Liver (tissue), 9 donors: ENCODE results near the gene GMDS. TPM values are rescaled to one million over a fixed set of nuclear protein-coding genes. Genes with fewer than 3 reads are reported as not detected.

Source experiments
- DNase-seq: peaks from one replicate; pipeline ENCODE4 v3.0.0-alpha.2; 2017; ENCODE audit warnings: low spot score
- H3K27ac ChIP-seq, 2 donors: one replicate each; pipeline ENCODE4 v1.7.0; 2013; ENCODE audit warnings: inconsistent platforms in 2 of 2, low read length in 2 of 2, control low read depth in 1 of 2, low read depth in 1 of 2, mild to moderate bottlenecking in 1 of 2
- H3K27me3 ChIP-seq, 4 donors: one replicate each; pipeline versions ENCODE4 v1.6.1 to v1.7.0; 2013; ENCODE audit warnings: low read length in 3 of 4, inconsistent platforms in 1 of 4, mild to moderate bottlenecking in 1 of 4, moderate library complexity in 1 of 4; ENCODE audit not compliant: control insufficient read depth in 4 of 4, insufficient read depth in 4 of 4
- H3K36me3 ChIP-seq, 4 donors: one replicate each; pipeline versions ENCODE4 v1.6.1 to v1.7.0; 2013; ENCODE audit warnings: low read length in 3 of 4, mild to moderate bottlenecking in 3 of 4, low read depth in 1 of 4, moderate library complexity in 1 of 4; ENCODE audit not compliant: control insufficient read depth in 4 of 4, insufficient read depth in 3 of 4
- H3K4me1 ChIP-seq, 4 donors: one replicate each; pipeline versions ENCODE4 v1.6.1 to v1.7.0; 2013; ENCODE audit warnings: low read length in 3 of 4, mild to moderate bottlenecking in 3 of 4, moderate library complexity in 1 of 4; ENCODE audit not compliant: control insufficient read depth in 4 of 4, insufficient read depth in 4 of 4
- H3K4me3 ChIP-seq, 3 donors: one replicate each; pipeline versions ENCODE4 v1.6.1 to v1.7.0; 2013; ENCODE audit warnings: low read length in 3 of 3, control low read depth in 1 of 3, low read depth in 1 of 3, mild to moderate bottlenecking in 1 of 3
- H3K9ac ChIP-seq, 2 donors: one replicate each; pipeline ENCODE4 v1.7.0; 2013; ENCODE audit warnings: low read length in 2 of 2, mild to moderate bottlenecking in 2 of 2, moderate library complexity in 2 of 2, control low read depth in 1 of 2, low read depth in 1 of 2
- H3K9me3 ChIP-seq, 4 donors: one replicate each; pipeline versions ENCODE4 v1.6.1 to v1.7.0; 2013; ENCODE audit warnings: low read length in 3 of 4; ENCODE audit not compliant: control insufficient read depth in 4 of 4
- CTCF ChIP-seq: fragments of 150-350 bp; IDR thresholded peaks from 2 replicates; pipeline ENCODE4 v1.5.1; 2017; ENCODE audit warnings: improper control_type of control experiment, low read depth, low read length; ENCODE audit not compliant: missing input control
- EGR1 ChIP-seq, 2 donors: IDR thresholded peaks; 2 replicates each; pipeline ENCODE4 v1.6.1; 2016 to 2018; ENCODE audit warnings: antibody characterized with exemption in 2 of 2, low read depth in 2 of 2
- FOXA1 ChIP-seq: IDR thresholded peaks from 2 replicates; pipeline ENCODE4 v1.6.1; 2016; ENCODE audit warnings: antibody characterized with exemption
- FOXA2 ChIP-seq: IDR thresholded peaks from 2 replicates; pipeline ENCODE4 v1.6.1; 2016; ENCODE audit warnings: antibody characterized with exemption
- GABPA ChIP-seq, 2 donors: IDR thresholded peaks in 1 of 2; conservative IDR thresholded peaks in 1 of 2; 2 replicates each; pipeline ENCODE4 v1.6.1; 2016; ENCODE audit warnings: antibody characterized with exemption in 2 of 2, mild to moderate bottlenecking in 1 of 2, moderate library complexity in 1 of 2
- HNF4A ChIP-seq, 2 donors: conservative IDR thresholded peaks; 2 replicates each; pipeline ENCODE4 v1.6.1; 2016; ENCODE audit warnings: antibody characterized with exemption in 2 of 2, mild to moderate bottlenecking in 2 of 2
- JUND ChIP-seq, 2 donors: IDR thresholded peaks; 2 replicates each; pipeline ENCODE4 v1.6.1; 2016; ENCODE audit warnings: antibody characterized with exemption in 2 of 2
- MAX ChIP-seq: IDR thresholded peaks from 2 replicates; pipeline ENCODE4 v1.6.1; 2016; ENCODE audit warnings: antibody characterized with exemption
- NR2F2 ChIP-seq: IDR thresholded peaks from 2 replicates; pipeline ENCODE4 v1.6.1; 2016; ENCODE audit warnings: antibody characterized with exemption
- RAD21 ChIP-seq, 2 donors: IDR thresholded peaks; 2 replicates each; pipeline ENCODE4 v1.6.1; 2016; ENCODE audit warnings: antibody characterized with exemption in 2 of 2, mild to moderate bottlenecking in 2 of 2
- REST ChIP-seq: IDR thresholded peaks from 2 replicates; pipeline ENCODE4 v1.6.1; 2016; ENCODE audit warnings: antibody characterized with exemption, mild to moderate bottlenecking
- RXRA ChIP-seq, 2 donors: IDR thresholded peaks; 2 replicates each; pipeline ENCODE4 v1.6.1; 2017 to 2018; ENCODE audit warnings: antibody characterized with exemption in 2 of 2, mild to moderate bottlenecking in 1 of 2
- SP1 ChIP-seq: IDR thresholded peaks from 2 replicates; pipeline ENCODE4 v1.6.1; 2018; ENCODE audit warnings: antibody characterized with exemption, mild to moderate bottlenecking
- TAF1 ChIP-seq: conservative IDR thresholded peaks from 2 replicates; pipeline ENCODE4 v1.6.1; 2016; ENCODE audit warnings: antibody characterized with exemption, mild to moderate bottlenecking
- YY1 ChIP-seq: IDR thresholded peaks from 2 replicates; pipeline ENCODE4 v1.6.1; 2016; ENCODE audit warnings: antibody characterized with exemption, mild to moderate bottlenecking
- WGBS: extraction: QIAGEN DNeasy Blood & Tissue Kit; methylation state at CpG from one replicate; pipeline ENCODE4 v1.1.7; 2013; 5-methylcytosine and 5-hydroxymethylcytosine counted together
- polyA plus RNA-seq, 2 donors: library from polyadenylated mRNA; stranded (reverse) in 1 of 2; unstranded in 1 of 2; fragments of 200-250 nt in 1 of 2; fragments of >200 nt in 1 of 2; fragmentation: Nextera tagmentation in 1 of 2; extraction: Ambion mirVana in 1 of 2; gene quantifications; one replicate each; pipeline versions ENCODE4 v1.2.1 to v1.2.3, GENCODE V29; 2013 to 2015
- total RNA-seq, 2 donors: library from RNA; depleted of rRNA; stranded (reverse); fragments of >200 nt; gene quantifications; one replicate each; pipeline ENCODE4 v1.2.3, GENCODE V29; 2014
- donor health status: healthy.
- donor health status: healthy.
- donor health status: healthy.
- donor health status: healthy.
- donor health status: healthy.

The GMDS gene
- total and polyA plus RNA-seq, 4 donors = 3.5 to 15.6 (median 13.0) TPM

GRCh38 chr6:1631251-1631650, 614.2 kb downstream of the GMDS start:
- H3K4me3 ChIP-seq = no peak overlapping the region
- no peaks in the 10 kb centered on the region for H3K4me1 ChIP-seq
- TF ChIP-seq RAD21 (IDR thresholded peaks at IDR 0.05) = no peak
- TF ChIP-seq EGR1 (IDR thresholded peaks at IDR 0.05; ENCODE audit: low read depth in 2 of 2) = no peak
- no peak for TF ChIP-seq FOXA1
- H3K36me3 ChIP-seq = no peaks in the 10 kb centered on the region
- H3K27me3 ChIP-seq = peaks cover 0 to 4% (median 0%) of the 10 kb centered on the region in 4 donors
- H3K9me3 ChIP-seq = no peaks in the 10 kb centered on the region
- 97% methylated on average over 4 of the region's 4 CpGs for WGBS
- H3K27ac ChIP-seq = no peak overlapping the region
- no peak for DNase-seq
- no peak overlapping the region for H3K9ac ChIP-seq

- DNase-seq = no peak
- peaks cover 0 to 4% (median under 1%) of the 10 kb centered on the region in 4 donors for H3K27me3 ChIP-seq
Measured at GRCh38 chr6:1630771-1631217, 614.6 kb downstream of the GMDS start.

GRCh38 chr6:1630212-1630770, 615.1 kb downstream of the GMDS start:
- H3K9me3 ChIP-seq = no peaks in the 10 kb centered on the region
- peaks cover 0 to 2% (median 1%) of the 10 kb centered on the region in 4 donors for H3K4me1 ChIP-seq
- no peak overlapping the region for H3K9ac ChIP-seq
- no peak overlapping the region for H3K4me3 ChIP-seq
- 97% methylated on average over 10 of the region's 10 CpGs for WGBS
- H3K27ac ChIP-seq = no peak overlapping the region
- no peak for DNase-seq
- peaks cover 0 to 5% (median 2%) of the 10 kb centered on the region in 4 donors for H3K27me3 ChIP-seq
- no peaks in the 10 kb centered on the region for H3K36me3 ChIP-seq
- TF ChIP-seq JUND (IDR thresholded peaks at IDR 0.05) (no peak), TAF1 (no peak), RAD21 (IDR thresholded peaks at IDR 0.05) (no peak), CTCF (no peak), HNF4A (conservative IDR thresholded peaks at IDR 0.05) (no peak), REST (no peak), YY1 (no peak), RXRA (IDR thresholded peaks at IDR 0.05) (no peak), EGR1 (IDR thresholded peaks at IDR 0.05; ENCODE audit: low read depth in 2 of 2) (no peak)

More at GRCh38 chr6:1630771-1631217, 614.6 kb downstream of the GMDS start:
- no peaks in the 10 kb centered on the region for H3K4me1 ChIP-seq
- H3K4me3 ChIP-seq = no peak overlapping the region
- TF ChIP-seq GABPA (IDR thresholded peaks at IDR 0.05 in 1 of 2, conservative IDR thresholded peaks at IDR 0.05 in 1 of 2) = no peak
- TF ChIP-seq MAX = no peak
- TF ChIP-seq RAD21 (IDR thresholded peaks at IDR 0.05) = no peak
- TF ChIP-seq EGR1 (IDR thresholded peaks at IDR 0.05; ENCODE audit: low read depth in 2 of 2) = no peak
- no peak for TF ChIP-seq YY1
- no peak for TF ChIP-seq SP1
- no peak for TF ChIP-seq NR2F2
- no peak for TF ChIP-seq REST
- TF ChIP-seq FOXA2 = no peak
- H3K36me3 ChIP-seq = no peaks in the 10 kb centered on the region
- no peaks in the 10 kb centered on the region for H3K9me3 ChIP-seq
- H3K9ac ChIP-seq = no peak overlapping the region
- H3K27ac ChIP-seq = no peak overlapping the region
- 94% methylated on average over 11 of the region's 11 CpGs for WGBS
